BE2C (cell line): ENCODE results near the gene EPN3.
A peak's percentile ranks its signal among the peaks of the same experiment; 100 is the strongest.

Experiments
- DNase-seq: peaks from one replicate; pipeline ENCODE4 v3.0.0-alpha.2; 2020
- H3K27me3 ChIP-seq: fragments of 250-450 bp; sonication (Bioruptor Pico); 2 replicates; pipeline ENCODE4 v1.5.1; 2020; ENCODE audit warnings: mild to moderate bottlenecking
- H3K36me3 ChIP-seq: fragments of 250-450 bp; sonication (Bioruptor Pico); 2 replicates; pipeline ENCODE4 v1.5.1; 2020; ENCODE audit warnings: mild to moderate bottlenecking
- H3K4me1 ChIP-seq: fragments of 250-450 bp; sonication (Bioruptor Pico); 2 replicates; pipeline ENCODE4 v1.5.1; 2020
- H3K4me3 ChIP-seq: 2 replicates; pipeline ENCODE4 v1.5.1; 2011; ENCODE audit warnings: low read depth, low read length
- H3K9me3 ChIP-seq: fragments of 250-450 bp; sonication (Bioruptor Pico); 2 replicates; pipeline ENCODE4 v1.5.1; 2020
- CTCF ChIP-seq: IDR thresholded peaks from 2 replicates; pipeline ENCODE4 v1.5.1; 2012; ENCODE audit warnings: mild to moderate bottlenecking, low read depth, low read length

Gene EPN3

GRCh38 chr17:50539762-50540559, 7.4 kb downstream of the EPN3 start:
- no peaks in the 10 kb centered on the region for H3K9me3 ChIP-seq
- no peak for DNase-seq
- H3K36me3 ChIP-seq = no peaks in the 10 kb centered on the region
- no peak for TF ChIP-seq CTCF
- peaks cover 4% of the 10 kb centered on the region for H3K4me1 ChIP-seq
- no peaks in the 10 kb centered on the region for H3K27me3 ChIP-seq
- H3K4me3 ChIP-seq = no peak overlapping the region

- Histone ChIP-seq H3K9me3 (no peaks in the 10 kb centered on the region), H3K36me3 (no peaks in the 10 kb centered on the region), H3K4me1 (peaks cover 4% of the 10 kb centered on the region), H3K27me3 (no peaks in the 10 kb centered on the region), H3K4me3 (no peak overlapping the region)
- no peak for DNase-seq
- TF ChIP-seq CTCF = no peak
Observed at GRCh38 chr17:50540560-50541401, 8.2 kb downstream of the EPN3 start.

GRCh38 chr17:50541402-50541715, 8.8 kb downstream of the EPN3 start:
- DNase-seq = no peak
- Histone ChIP-seq H3K4me3 (peak overlapping the region; percentile 71), H3K4me1 (peaks cover 4% of the 10 kb centered on the region), H3K27me3 (no peaks in the 10 kb centered on the region), H3K36me3 (no peaks in the 10 kb centered on the region), H3K9me3 (no peaks in the 10 kb centered on the region)
- TF ChIP-seq CTCF = no peak

DNA sequence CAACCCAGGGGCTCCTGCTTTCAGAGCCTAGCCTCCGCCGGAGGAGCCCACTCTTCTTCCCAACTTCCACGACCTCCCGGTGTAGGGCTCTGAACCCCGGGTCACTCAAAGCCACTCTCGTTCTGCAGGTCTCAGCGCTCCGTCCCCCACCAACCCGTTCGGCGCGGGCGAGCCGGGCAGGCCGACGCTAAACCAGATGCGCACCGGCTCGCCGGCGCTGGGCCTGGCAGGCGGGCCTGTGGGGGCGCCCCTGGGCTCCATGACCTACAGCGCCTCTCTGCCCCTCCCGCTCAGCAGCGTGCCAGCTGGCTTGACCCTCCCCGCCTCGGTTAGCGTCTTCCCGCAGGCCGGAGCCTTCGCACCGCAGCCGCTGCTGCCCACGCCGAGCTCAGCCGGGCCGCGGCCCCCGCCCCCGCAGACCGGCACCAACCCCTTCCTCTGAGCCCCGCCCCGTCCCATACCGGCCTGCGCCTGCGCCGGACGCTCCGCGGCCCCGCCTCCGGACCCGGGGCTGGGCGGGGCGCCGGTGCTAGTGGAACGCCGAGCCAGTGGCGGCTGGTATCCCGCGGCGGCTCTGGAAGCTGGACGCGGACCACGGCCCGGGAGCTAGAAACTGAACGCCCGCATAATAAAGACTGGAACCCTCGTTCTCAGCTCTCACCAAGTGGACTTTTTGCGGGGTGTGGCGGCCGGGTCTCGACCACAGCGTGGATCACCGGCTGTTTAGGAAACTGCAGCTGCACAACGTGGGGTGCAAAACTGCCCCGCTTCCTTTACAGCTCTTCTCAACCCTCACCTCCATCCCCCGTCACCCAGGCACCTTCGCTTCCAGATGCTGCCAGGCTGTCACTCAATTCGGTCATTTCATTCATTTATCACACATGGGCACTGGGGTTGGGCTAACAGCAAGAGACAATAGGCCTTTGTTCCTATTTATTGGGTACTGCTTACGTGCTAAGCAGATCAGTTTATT, 9.5 kb downstream of the EPN3 start:
- no peaks in the 10 kb centered on the region for H3K27me3 ChIP-seq
- peaks cover 4% of the 10 kb centered on the region for H3K4me1 ChIP-seq
- no peaks in the 10 kb centered on the region for H3K9me3 ChIP-seq
- DNase-seq = peak; percentile 93
- peak overlapping the region; percentile 71 for H3K4me3 ChIP-seq
- H3K36me3 ChIP-seq = no peaks in the 10 kb centered on the region
- TF ChIP-seq CTCF = peak; percentile 14

- peaks cover 8% of the 10 kb centered on the region for H3K4me1 ChIP-seq
- no peaks in the 10 kb centered on the region for H3K27me3 ChIP-seq
- H3K36me3 ChIP-seq = no peaks in the 10 kb centered on the region
- TF ChIP-seq CTCF = no peak
- no peak for DNase-seq
- H3K9me3 ChIP-seq = no peaks in the 10 kb centered on the region
- H3K4me3 ChIP-seq = peak overlapping the region; percentile 71
Observed at GRCh38 chr17:50542795-50543774, 10.6 kb downstream of the EPN3 start.
